Measurements from ENCODE around the gene RIN1.
A peak's percentile ranks its signal among the peaks of the same experiment; 100 is the strongest.

The RIN1 gene

GRCh38 chr11:66293777-66294625, 42.2 kb downstream of the RIN1 start:
- DNase-seq: no peak

GRCh38 chr11:66293352-66293751, 42.9 kb downstream of the RIN1 start:
- no peak for DNase-seq

- DNase-seq: no peak
Measured at GRCh38 chr11:66292543-66293332, 43.5 kb downstream of the RIN1 start.

- no peak for DNase-seq
Measured at GRCh38 chr11:66291706-66292542, 44.3 kb downstream of the RIN1 start, which contains the start of gene TMEM151A. TMEM151A (plus strand) TSS chr11:66291894; CDS start chr11:66292014, 120 bp downstream.

GRCh38 chr11:66291303-66291705, 44.9 kb downstream of the RIN1 start:
- DNase-seq: no peak

GRCh38 chr11:66290330-66290621, 46.0 kb downstream of the RIN1 start:
- no peak for DNase-seq

GRCh38 chr11:66289548-66290329, 46.5 kb downstream of the RIN1 start:
- peak; percentile 71 to 77 for DNase-seq

- peak; percentile 98 to 99 for DNase-seq
Measured at GRCh38 chr11:66288671-66289547, 47.3 kb downstream of the RIN1 start, which contains the start of gene YIF1A. YIF1A (minus strand) TSS chr11:66289143; CDS start chr11:66288985, 158 bp downstream.

- no peak for DNase-seq
Measured at GRCh38 chr11:66287889-66288670, 48.2 kb downstream of the RIN1 start.

- no peak for DNase-seq
Measured at GRCh38 chr11:66287211-66287888, 48.9 kb downstream of the RIN1 start.

- DNase-seq: no peak
Measured at GRCh38 chr11:66286699-66287098, 49.5 kb downstream of the RIN1 start.

- DNase-seq: no peak
Measured at GRCh38 chr11:66285250-66285947, 50.8 kb downstream of the RIN1 start.

- DNase-seq: no peak
Measured at GRCh38 chr11:66284526-66285078, 51.6 kb downstream of the RIN1 start.

GRCh38 chr11:66283461-66284105, 52.7 kb downstream of the RIN1 start:
- no peak for DNase-seq

GRCh38 chr11:66282468-66283455, 53.5 kb downstream of the RIN1 start:
- DNase-seq: peak; percentile 90 to 91
